GM12873 (cell line): ENCODE data around the gene CH25H.

Source experiments
- CTCF ChIP-seq: IDR thresholded peaks from 2 replicates; pipeline ENCODE4 v1.5.1; 2012; ENCODE audit warnings: low read depth, mild to moderate bottlenecking, moderate library complexity, low read length, control low read depth; ENCODE audit not compliant: insufficient read depth; ENCODE audit errors: missing control alignments

Gene CH25H

DNA sequence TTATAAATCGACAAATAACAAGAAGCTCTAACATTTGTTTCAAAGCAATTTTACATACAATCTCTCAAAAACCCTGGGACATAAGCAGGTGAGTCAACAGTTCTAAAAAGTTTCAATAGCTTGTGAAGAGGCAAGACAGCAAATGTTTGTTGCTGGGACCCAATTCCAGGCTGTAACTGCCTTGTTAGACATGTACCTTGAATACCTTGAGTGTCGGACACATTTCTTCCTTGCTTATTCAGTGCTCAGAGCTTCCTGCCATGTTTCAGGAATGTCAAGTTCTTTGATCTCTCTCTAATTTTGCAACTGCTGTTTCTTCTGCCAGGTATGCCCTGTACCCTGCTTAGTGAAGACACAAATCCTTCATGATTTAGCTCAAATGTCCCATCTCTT, 5.1 kb downstream of the CH25H start:
- TF ChIP-seq CTCF = no peak

- no peak for TF ChIP-seq CTCF
These were observed 5.6 kb downstream of the CH25H start for GRCh38 chr10:89201345-89202032.

- TF ChIP-seq CTCF = no peak
These were observed 9.6 kb downstream of the CH25H start for GRCh38 chr10:89197473-89197872.

GRCh38 chr10:89189211-89189734, 17.8 kb downstream of the CH25H start:
- TF ChIP-seq CTCF = no peak

GRCh38 chr10:89185658-89186057, 21.5 kb downstream of the CH25H start:
- no peak for TF ChIP-seq CTCF

- no peak for TF ChIP-seq CTCF
These were observed 22.5 kb downstream of the CH25H start for GRCh38 chr10:89184638-89185037.

DNA sequence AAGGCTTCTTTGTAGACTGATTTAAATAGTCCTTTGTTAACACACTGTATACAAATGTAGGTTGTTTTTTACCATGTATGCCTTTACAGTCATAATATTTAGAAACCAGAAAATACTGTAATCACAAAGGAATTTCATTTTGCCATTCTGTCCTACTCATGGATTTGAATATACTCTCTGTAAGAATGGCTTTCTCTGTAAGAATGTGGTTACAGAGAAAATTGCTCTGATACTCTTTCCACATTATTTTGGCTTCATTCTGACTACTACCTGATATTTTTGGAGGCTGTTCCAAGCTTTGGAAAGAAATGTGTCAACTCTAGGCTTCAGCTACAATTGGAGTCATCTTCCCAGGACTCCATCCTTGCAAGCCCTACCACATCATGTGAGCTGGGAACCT, 23.5 kb downstream of the CH25H start:
- TF ChIP-seq CTCF = no peak
